ENCODE measurements around the gene GET4.
A peak's percentile ranks its signal among the peaks of the same experiment; 100 is the strongest.
"Not testable (repeated sequence)": the region's sequence is repeated elsewhere in the genome, so short reads cannot be mapped to it uniquely, and the experiment has no call there.

Gene GET4

DNA sequence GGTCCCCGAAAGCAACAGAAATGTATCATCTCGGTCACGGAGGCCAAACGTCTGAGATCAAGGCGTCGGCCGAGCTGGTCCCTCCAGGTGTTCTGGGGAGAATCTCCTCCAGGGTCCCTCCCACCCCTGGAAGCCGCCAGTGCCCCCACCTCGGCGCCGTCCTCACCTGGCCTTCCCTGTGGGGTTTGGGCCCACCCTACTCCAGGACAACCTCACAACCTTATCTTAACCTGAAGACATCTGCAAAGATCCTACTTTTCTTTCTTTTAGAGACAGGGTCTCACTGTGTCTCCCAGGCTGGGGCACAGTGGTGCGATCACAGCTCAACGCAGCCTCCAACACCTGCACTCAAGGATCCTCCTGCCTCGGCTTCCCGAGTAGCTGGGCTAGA is 44.7 kb downstream of the GET4 start:
- TF ChIP-seq, protein P1, sequence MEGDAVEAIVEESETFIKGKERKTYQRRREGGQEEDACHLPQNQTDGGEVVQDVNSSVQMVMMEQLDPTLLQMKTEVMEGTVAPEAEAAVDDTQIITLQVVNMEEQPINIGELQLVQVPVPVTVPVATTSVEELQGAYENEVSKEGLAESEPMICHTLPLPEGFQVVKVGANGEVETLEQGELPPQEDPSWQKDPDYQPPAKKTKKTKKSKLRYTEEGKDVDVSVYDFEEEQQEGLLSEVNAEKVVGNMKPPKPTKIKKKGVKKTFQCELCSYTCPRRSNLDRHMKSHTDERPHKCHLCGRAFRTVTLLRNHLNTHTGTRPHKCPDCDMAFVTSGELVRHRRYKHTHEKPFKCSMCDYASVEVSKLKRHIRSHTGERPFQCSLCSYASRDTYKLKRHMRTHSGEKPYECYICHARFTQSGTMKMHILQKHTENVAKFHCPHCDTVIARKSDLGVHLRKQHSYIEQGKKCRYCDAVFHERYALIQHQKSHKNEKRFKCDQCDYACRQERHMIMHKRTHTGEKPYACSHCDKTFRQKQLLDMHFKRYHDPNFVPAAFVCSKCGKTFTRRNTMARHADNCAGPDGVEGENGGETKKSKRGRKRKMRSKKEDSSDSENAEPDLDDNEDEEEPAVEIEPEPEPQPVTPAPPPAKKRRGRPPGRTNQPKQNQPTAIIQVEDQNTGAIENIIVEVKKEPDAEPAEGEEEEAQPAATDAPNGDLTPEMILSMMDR (IDR thresholded peaks at IDR 0.05; ENCODE audit: extremely low read depth, insufficient read depth, missing control alignments) = no peak
- DNase-seq (ENCODE audit: low spot score) = no peak
- in situ Hi-C loops (cut with MboI; ENCODE audit: low pct_unique_long_range_greater_than_20kb, low sequenced_read_pairs, unreplicated experiment) = no loop called here

DNA sequence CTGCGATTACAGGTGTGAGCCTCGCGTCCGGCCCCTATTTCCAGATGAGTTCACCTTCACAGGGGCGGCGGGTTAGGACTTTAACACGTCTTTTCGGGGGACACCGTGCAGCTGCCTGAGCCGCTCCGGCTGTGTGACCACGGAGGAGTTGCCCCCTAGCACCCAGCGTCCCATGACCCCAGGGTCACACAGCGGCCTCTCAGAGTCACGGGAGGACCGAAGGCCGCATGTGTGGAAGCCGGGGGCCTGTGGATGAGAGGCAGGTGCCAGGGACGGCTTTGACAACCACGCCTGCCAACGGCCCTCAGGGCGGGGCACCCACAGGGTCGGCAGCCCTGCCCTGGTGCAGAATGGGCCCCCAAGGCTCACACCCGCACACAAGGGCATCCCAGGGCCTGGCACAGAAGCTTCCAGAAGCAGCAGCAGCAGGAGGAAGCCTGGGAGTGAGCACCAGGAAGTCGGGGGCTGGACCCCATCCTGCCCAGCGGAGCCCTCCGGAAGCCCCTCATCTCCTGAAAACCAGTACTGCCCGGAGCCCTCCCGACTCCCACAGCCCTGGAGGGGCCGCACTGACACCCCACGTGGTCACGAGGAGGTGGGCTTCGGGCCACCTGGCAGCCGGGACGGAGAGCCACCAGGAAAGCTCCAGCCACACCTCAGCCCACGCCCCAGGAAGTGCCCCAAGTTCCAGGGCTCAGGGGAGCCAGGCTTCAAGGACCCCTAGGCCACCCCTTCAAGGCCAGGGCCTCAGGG is 45.4 kb downstream of the GET4 start:
- DNase-seq (ENCODE audit: low spot score) = no peak
- TF ChIP-seq, protein P1 (IDR thresholded peaks at IDR 0.05; ENCODE audit: extremely low read depth, insufficient read depth, missing control alignments) = no peak
- in situ Hi-C loops (cut with MboI; ENCODE audit: low pct_unique_long_range_greater_than_20kb, low sequenced_read_pairs, unreplicated experiment) = no loop called here

DNA sequence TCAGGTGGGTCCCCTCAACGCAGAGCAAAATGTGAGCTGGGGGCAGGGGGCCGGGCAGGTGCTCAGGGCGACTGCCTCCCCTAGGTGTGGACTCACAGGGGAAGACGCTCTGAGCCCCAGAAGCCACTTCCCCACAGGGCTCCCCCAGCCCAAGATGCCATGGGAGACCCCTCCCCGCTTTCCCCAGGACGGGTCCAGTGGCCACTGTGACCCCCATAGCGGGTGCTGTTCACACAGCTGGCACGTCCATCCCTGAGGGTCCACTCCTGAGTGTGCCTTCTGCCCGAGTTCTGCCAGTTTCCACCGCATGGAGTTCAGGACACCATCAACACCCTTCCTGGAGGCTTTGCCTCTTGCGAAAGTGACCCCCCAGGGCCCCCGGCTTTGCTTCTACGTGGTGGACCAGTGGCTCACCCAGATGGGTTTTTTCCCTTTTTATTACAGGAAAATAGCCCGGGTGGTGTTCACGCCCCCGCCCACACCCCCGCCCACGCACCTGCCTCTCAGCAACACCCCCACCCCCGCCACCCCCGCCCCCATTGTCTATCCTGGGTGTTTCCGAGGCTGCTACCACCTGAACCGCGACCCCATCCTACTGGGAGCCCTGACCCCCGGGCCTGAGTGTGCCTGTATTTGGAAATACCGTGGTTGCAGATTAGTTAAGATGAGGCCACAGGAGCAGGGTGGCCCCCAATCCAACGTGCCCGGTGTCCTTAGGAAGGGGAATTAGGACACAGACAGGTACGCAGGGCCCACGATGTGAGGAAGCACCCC is 46.2 kb downstream of the GET4 start:
- no peak for DNase-seq (ENCODE audit: low spot score)
- in situ Hi-C loops (cut with MboI; ENCODE audit: low pct_unique_long_range_greater_than_20kb, low sequenced_read_pairs, unreplicated experiment) = no loop called here
- TF ChIP-seq, protein P1 (IDR thresholded peaks at IDR 0.05; ENCODE audit: extremely low read depth, insufficient read depth, missing control alignments) = no peak

DNA sequence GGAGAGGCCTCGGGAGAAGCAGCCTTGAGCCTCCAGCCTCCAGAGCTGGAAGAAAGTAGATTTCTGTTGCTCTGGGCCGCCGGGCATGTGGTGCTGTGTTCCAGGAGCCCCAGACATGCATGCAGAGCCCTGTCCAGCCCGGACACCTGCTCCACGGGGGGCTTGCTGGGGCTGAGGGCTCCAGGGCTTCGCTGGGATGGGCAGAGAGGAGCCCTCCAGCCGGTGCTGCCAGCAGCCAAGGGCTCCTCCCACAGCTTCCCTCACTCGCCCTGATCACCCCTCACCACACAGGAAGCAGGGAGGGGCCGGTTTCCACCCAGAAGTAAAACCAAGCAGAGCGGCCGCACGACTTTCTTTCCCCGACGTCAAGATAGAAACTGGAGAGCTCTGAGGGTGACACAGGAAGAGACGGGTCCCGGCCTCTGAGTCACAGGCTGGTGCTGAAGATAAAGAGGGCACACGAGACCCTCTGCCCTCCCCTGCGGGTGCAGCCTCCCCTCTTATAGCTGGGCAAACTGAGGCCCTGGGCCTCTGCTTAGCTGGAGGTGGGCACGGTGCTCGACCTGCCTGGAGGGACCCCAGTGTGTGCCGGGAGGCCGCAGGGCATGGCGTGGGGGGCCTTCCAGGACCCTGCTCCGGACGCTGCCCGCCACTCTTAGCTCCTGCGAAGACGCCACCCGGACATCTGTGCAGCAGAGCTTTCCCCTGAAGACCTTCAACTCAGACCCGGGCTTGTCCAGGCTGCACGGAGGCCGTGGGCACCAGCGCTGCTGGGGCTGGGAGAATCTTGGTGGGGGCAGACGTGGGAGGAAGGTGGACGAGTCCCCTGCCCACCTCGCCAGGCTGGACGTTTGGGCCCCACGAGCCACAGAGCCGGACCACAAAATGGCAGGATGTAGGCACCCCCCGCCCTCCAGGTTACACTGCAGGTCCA is 47.0 kb downstream of the GET4 start:
- TF ChIP-seq, protein P1 (IDR thresholded peaks at IDR 0.05; ENCODE audit: extremely low read depth, insufficient read depth, missing control alignments) = no peak
- peak; percentile 92 for DNase-seq (ENCODE audit: low spot score)
- in situ Hi-C loops (cut with MboI; ENCODE audit: low pct_unique_long_range_greater_than_20kb, low sequenced_read_pairs, unreplicated experiment) = no loop called here

DNA sequence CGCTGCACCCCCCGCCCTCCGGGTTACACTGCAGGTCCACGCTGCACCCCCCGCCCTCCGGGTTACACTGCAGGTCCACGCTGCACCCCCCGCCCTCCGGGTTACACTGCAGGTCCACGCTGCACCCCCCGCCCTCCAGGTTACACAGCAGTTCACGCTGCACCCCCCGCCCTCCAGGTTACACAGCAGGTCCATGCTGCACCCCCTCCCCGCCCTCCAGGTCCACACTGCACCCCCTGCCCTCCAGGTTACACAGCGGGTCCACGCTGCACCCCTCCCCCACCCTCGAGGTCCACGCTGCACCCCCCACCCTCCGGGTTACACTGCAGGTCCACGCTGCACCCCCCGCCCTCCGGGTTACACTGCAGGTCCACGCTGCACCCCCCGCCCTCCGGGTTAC is 47.7 kb downstream of the GET4 start:
- DNase-seq (ENCODE audit: low spot score); in situ Hi-C loops (cut with MboI; ENCODE audit: low pct_unique_long_range_greater_than_20kb, low sequenced_read_pairs, unreplicated experiment): not testable (repeated sequence)

DNA sequence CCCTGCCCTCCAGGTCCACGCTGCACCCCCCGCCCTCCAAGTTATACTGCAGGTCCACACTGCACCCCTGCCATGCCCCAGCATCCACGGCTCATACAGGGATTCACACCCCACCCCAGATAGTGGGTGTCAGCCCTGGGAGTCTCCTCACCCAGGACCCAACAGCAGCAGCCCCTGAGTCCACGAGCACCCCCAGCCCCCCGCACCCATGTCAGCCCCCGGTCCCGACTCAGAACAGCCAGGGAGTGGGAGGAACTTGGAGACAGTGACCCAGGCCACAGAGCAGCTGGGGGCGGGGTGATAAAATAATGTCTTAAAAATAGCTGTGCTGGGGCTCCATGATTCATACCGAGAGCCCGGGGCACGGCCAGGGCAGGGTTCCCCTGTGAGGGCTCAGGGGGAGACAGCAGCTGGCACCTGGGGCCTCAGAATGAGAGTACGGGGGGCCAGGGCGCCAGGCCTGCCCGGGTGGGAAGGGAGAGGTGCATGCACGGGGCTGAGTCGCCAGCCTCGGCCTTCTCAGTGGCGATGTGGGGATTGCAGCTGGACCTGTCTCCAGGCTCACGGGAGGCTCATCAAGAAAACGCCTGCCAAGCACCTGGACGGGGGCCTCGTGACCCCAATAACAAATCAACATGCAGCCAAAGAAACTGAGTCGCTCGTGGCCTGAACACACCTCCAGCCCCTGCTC is 48.3 kb downstream of the GET4 start:
- TF ChIP-seq, protein P1 (IDR thresholded peaks at IDR 0.05; ENCODE audit: extremely low read depth, insufficient read depth, missing control alignments) = no peak
- in situ Hi-C loops (cut with MboI; ENCODE audit: low pct_unique_long_range_greater_than_20kb, low sequenced_read_pairs, unreplicated experiment) = no loop called here
- peak; percentile 81 for DNase-seq (ENCODE audit: low spot score)
